HEK293 (cell line): ENCODE data around the gene FBXL15.
A peak's percentile ranks its signal among the peaks of the same experiment; 100 is the strongest.

Experiments used
- GLI2 ChIP-seq: fragments of 450-650 bp; formaldehyde crosslinking; IDR thresholded peaks from 2 replicates; pipeline ENCODE4; 2017; ENCODE audit warnings: missing biosample characterization, missing genetic modification characterization, low read depth, borderline replicate concordance
- GLIS1 ChIP-seq: fragments of 450-650 bp; formaldehyde crosslinking; IDR thresholded peaks from 2 replicates; pipeline ENCODE4 v1.5.1; 2016; ENCODE audit warnings: missing biosample characterization, missing genetic modification characterization
- KLF10 ChIP-seq: fragments of 450-650 bp; IDR thresholded peaks from 2 replicates; pipeline ENCODE4 v1.5.1; 2018; ENCODE audit warnings: missing biosample characterization, mild to moderate bottlenecking, missing genetic modification characterization
- KLF8 ChIP-seq: fragments of 450-650 bp; formaldehyde crosslinking; IDR thresholded peaks from 2 replicates; pipeline ENCODE4 v1.5.1; 2016; ENCODE audit warnings: missing biosample characterization, missing genetic modification characterization
- SETDB1 ChIP-seq: IDR thresholded peaks from one replicate; pipeline ENCODE4 v1.6.1; 2017; ENCODE audit warnings: mild to moderate bottlenecking, low read length, moderate library complexity, mixed read lengths; ENCODE audit not compliant: insufficient read length
- SP3 ChIP-seq: fragments of 450-650 bp; formaldehyde crosslinking; IDR thresholded peaks from 2 replicates; pipeline ENCODE4 v1.5.1; 2016; ENCODE audit warnings: missing biosample characterization, missing genetic modification characterization
- ZBTB21 ChIP-seq: fragments of 450-650 bp; formaldehyde crosslinking; IDR thresholded peaks from 2 replicates; pipeline ENCODE4 v1.5.1; 2017; ENCODE audit warnings: missing biosample characterization, missing genetic modification characterization
- ZBTB44 ChIP-seq: fragments of 450-650 bp; IDR thresholded peaks from 2 replicates; pipeline ENCODE4 v1.5.1; 2018; ENCODE audit warnings: missing biosample characterization, mild to moderate bottlenecking, missing genetic modification characterization
- ZNF138 ChIP-seq: fragments of 450-650 bp; formaldehyde crosslinking; IDR thresholded peaks from 2 replicates; pipeline ENCODE4 v1.5.1; 2016; ENCODE audit warnings: missing biosample characterization, missing genetic modification characterization, borderline replicate concordance
- ZNF174 ChIP-seq: fragments of 450-650 bp; formaldehyde crosslinking; IDR thresholded peaks from 2 replicates; pipeline ENCODE4 v1.5.0; 2017; ENCODE audit warnings: missing biosample characterization, mild to moderate bottlenecking, missing genetic modification characterization
- ZNF19 ChIP-seq: fragments of 450-650 bp; formaldehyde crosslinking; IDR thresholded peaks from 2 replicates; pipeline ENCODE4; 2016; ENCODE audit warnings: missing biosample characterization, missing genetic modification characterization, low read depth
- ZNF223 ChIP-seq: fragments of 450-650 bp; formaldehyde crosslinking; IDR thresholded peaks from 2 replicates; pipeline ENCODE4 v1.5.1; 2016; ENCODE audit warnings: missing biosample characterization, missing genetic modification characterization
- ZNF341 ChIP-seq: fragments of 450-650 bp; formaldehyde crosslinking; IDR thresholded peaks from 2 replicates; pipeline ENCODE4; 2016; ENCODE audit warnings: low read depth, missing biosample characterization, missing genetic modification characterization
- ZNF513 ChIP-seq: fragments of 450-650 bp; IDR thresholded peaks from 2 replicates; pipeline ENCODE4 v1.5.1; 2018; ENCODE audit warnings: missing biosample characterization, missing genetic modification characterization
- ZNF514 ChIP-seq: fragments of 450-650 bp; formaldehyde crosslinking; IDR thresholded peaks from 2 replicates; pipeline ENCODE4 v1.5.1; 2016; ENCODE audit warnings: missing biosample characterization, missing genetic modification characterization
- ZNF544 ChIP-seq: fragments of 450-650 bp; formaldehyde crosslinking; IDR thresholded peaks from 2 replicates; pipeline ENCODE4 v1.5.0; 2017; ENCODE audit warnings: missing biosample characterization, missing genetic modification characterization
- ZNF549 ChIP-seq: fragments of 450-650 bp; IDR thresholded peaks from 2 replicates; pipeline ENCODE4 v1.5.1; 2018; ENCODE audit warnings: missing biosample characterization, missing genetic modification characterization, mild to moderate bottlenecking, inconsistent platforms, moderate library complexity
- ZNF561 ChIP-seq: fragments of 450-650 bp; IDR thresholded peaks from 2 replicates; pipeline ENCODE4 v1.5.1; 2018; ENCODE audit warnings: missing biosample characterization, missing genetic modification characterization, borderline replicate concordance
- ZNF621 ChIP-seq: fragments of 450-650 bp; formaldehyde crosslinking; IDR thresholded peaks from 2 replicates; pipeline ENCODE4 v1.5.1; 2017; ENCODE audit warnings: missing biosample characterization, missing genetic modification characterization
- ZNF623 ChIP-seq: fragments of 450-650 bp; formaldehyde crosslinking; IDR thresholded peaks from 2 replicates; pipeline ENCODE4 v1.5.1; 2016; ENCODE audit warnings: missing biosample characterization, missing genetic modification characterization
- ZNF76 ChIP-seq: fragments of 450-650 bp; formaldehyde crosslinking; IDR thresholded peaks from 2 replicates; pipeline ENCODE4; 2016; ENCODE audit warnings: low read depth, missing biosample characterization, missing genetic modification characterization, borderline replicate concordance
- ZNF830 ChIP-seq: fragments of 450-650 bp; IDR thresholded peaks from 2 replicates; pipeline ENCODE4 v1.5.0; 2018; ENCODE audit warnings: missing biosample characterization, missing genetic modification characterization, low read depth, mild to moderate bottlenecking, moderate library complexity
- TF ChIP-seq, protein P1 (sequence below): fragments of 450-650 bp; formaldehyde crosslinking; IDR thresholded peaks from 2 replicates; pipeline ENCODE4 v1.5.1; 2016; ENCODE audit warnings: missing biosample characterization, missing genetic modification characterization
- TF ChIP-seq, protein P2 (sequence below): fragments of 450-650 bp; formaldehyde crosslinking; IDR thresholded peaks from 2 replicates; pipeline ENCODE4 v1.5.1; 2016; ENCODE audit warnings: missing biosample characterization, missing genetic modification characterization
- TF ChIP-seq, protein P3 (sequence below): fragments of 450-650 bp; formaldehyde crosslinking; IDR thresholded peaks from 2 replicates; pipeline ENCODE4 v1.5.1; 2016; ENCODE audit warnings: missing biosample characterization, missing genetic modification characterization

FBXL15 gene

DNA sequence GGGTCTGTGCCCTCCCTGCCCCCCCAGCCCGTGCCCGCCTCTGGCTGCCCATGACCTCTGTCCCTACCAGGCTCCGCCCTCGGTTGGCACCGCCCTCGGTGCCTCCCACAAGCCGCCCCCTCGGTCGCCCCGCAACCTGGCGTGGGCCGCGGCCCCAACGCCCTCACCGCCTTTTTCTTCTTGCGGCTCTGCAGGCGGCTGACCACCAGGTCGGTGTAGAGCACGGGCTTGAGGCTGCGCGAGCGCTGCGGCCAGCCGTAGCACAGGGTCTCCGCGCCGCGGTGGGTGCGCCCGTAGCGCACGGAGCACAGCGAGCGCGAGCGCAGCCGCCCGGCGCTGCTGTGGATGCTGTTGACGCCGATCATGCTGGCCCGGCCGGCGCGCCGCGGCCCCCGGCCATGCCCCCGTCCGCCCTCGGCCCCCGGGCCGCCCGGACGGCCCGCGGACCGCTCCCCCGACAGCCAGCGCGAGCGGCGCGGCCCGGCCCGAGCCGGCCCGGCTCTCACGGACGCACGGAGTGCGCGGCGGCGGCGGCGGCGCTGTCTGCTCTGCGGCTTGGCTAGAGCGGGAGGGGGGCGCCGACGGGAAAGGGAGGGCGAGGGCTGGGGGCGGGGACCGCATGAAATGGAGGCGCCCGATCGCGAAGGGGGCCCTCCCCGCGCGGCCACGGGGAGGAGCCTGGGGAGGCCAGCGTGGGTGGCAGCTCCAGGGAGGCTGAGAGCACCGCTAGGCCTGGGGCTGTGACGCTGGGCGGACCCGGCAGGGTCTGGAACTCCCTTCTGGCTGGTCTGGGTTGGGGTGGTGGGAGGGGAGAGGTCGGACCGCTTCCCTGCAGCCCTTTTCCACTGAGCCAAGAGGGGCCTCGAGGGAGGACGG lies 11.7 kb upstream of the FBXL15 start (continued):
- TF ChIP-seq, protein P1, sequence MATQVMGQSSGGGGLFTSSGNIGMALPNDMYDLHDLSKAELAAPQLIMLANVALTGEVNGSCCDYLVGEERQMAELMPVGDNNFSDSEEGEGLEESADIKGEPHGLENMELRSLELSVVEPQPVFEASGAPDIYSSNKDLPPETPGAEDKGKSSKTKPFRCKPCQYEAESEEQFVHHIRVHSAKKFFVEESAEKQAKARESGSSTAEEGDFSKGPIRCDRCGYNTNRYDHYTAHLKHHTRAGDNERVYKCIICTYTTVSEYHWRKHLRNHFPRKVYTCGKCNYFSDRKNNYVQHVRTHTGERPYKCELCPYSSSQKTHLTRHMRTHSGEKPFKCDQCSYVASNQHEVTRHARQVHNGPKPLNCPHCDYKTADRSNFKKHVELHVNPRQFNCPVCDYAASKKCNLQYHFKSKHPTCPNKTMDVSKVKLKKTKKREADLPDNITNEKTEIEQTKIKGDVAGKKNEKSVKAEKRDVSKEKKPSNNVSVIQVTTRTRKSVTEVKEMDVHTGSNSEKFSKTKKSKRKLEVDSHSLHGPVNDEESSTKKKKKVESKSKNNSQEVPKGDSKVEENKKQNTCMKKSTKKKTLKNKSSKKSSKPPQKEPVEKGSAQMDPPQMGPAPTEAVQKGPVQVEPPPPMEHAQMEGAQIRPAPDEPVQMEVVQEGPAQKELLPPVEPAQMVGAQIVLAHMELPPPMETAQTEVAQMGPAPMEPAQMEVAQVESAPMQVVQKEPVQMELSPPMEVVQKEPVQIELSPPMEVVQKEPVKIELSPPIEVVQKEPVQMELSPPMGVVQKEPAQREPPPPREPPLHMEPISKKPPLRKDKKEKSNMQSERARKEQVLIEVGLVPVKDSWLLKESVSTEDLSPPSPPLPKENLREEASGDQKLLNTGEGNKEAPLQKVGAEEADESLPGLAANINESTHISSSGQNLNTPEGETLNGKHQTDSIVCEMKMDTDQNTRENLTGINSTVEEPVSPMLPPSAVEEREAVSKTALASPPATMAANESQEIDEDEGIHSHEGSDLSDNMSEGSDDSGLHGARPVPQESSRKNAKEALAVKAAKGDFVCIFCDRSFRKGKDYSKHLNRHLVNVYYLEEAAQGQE (tag by site-specific recombination) = no peak
- TF ChIP-seq KLF10 (tag by site-specific recombination) = no peak
- no peak for TF ChIP-seq SETDB1
- TF ChIP-seq ZNF223 (tag by site-specific recombination) = no peak
- TF ChIP-seq ZNF544 (tag by site-specific recombination) = no peak
- no peak for TF ChIP-seq GLI2 (tag by site-specific recombination)
- peak; percentile 29; the same call in 1 of the 2 replicates for TF ChIP-seq ZNF561 (tag by site-specific recombination)
- TF ChIP-seq ZBTB21 (tag by site-specific recombination) = no peak
- TF ChIP-seq ZNF621 = no peak
- TF ChIP-seq ZNF830 = no peak
- peak; percentile 68 for TF ChIP-seq ZNF341 (tag by site-specific recombination)
- no peak for TF ChIP-seq ZNF549 (tag by site-specific recombination)
- TF ChIP-seq, protein P2, sequence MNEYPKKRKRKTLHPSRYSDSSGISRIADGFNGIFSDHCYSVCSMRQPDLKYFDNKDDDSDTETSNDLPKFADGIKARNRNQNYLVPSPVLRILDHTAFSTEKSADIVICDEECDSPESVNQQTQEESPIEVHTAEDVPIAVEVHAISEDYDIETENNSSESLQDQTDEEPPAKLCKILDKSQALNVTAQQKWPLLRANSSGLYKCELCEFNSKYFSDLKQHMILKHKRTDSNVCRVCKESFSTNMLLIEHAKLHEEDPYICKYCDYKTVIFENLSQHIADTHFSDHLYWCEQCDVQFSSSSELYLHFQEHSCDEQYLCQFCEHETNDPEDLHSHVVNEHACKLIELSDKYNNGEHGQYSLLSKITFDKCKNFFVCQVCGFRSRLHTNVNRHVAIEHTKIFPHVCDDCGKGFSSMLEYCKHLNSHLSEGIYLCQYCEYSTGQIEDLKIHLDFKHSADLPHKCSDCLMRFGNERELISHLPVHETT = no peak
- no peak for TF ChIP-seq ZNF513 (tag by site-specific recombination)
- peak; percentile 32; the same call in 1 of the 2 replicates for TF ChIP-seq KLF8 (tag by site-specific recombination)
- no peak for TF ChIP-seq ZNF76 (tag by site-specific recombination)
- no peak for TF ChIP-seq ZNF623 (tag by site-specific recombination)
- no peak for TF ChIP-seq ZNF19 (tag by site-specific recombination)
- TF ChIP-seq ZNF174 (tag by site-specific recombination) = no peak
- TF ChIP-seq ZBTB44 (tag by site-specific recombination) = no peak
- no peak for TF ChIP-seq ZNF138 (tag by site-specific recombination)
- TF ChIP-seq, protein P3, sequence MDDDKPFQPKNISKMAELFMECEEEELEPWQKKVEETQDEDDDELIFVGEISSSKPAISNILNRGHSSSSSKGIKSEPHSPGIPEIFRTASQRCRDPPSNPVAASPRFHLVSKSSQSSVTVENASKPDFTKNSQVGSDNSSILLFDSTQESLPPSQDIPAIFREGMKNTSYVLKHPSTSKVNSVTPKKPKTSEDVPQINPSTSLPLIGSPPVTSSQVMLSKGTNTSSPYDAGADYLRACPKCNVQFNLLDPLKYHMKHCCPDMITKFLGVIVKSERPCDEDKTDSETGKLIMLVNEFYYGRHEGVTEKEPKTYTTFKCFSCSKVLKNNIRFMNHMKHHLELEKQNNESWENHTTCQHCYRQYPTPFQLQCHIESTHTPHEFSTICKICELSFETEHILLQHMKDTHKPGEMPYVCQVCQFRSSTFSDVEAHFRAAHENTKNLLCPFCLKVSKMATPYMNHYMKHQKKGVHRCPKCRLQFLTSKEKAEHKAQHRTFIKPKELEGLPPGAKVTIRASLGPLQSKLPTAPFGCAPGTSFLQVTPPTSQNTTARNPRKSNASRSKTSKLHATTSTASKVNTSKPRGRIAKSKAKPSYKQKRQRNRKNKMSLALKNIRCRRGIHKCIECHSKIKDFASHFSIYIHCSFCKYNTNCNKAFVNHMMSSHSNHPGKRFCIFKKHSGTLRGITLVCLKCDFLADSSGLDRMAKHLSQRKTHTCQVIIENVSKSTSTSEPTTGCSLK (tag by site-specific recombination) = no peak
- peak; percentile 94 for TF ChIP-seq SP3
- peak; percentile 92 for TF ChIP-seq GLIS1 (tag by site-specific recombination)
- no peak for TF ChIP-seq ZNF514 (tag by site-specific recombination)
